Vagina (tissue), 2 donors: ENCODE data around the gene CSPG4.

ENCODE experiments used
- CTCF ChIP-seq, 3 experiments: fragments of 450-650 bp in 2 of 3; fragments of 200-600 bp in 1 of 3; sonication (generic) in 1 of 3; IDR thresholded peaks; one replicate each; pipeline ENCODE4 v1.5.1; 2017 to 2019; ENCODE audit warnings: antibody characterized with exemption in 3 of 3, mild to moderate bottlenecking in 2 of 3, moderate library complexity in 2 of 3
- POLR2AphosphoS5 ChIP-seq, 2 donors: sonication (generic); formaldehyde crosslinking; IDR thresholded peaks; one replicate each; pipeline ENCODE4 v1.9.0; 2017; ENCODE audit warnings: antibody characterized with exemption in 2 of 2, mild to moderate bottlenecking in 2 of 2, low read depth in 1 of 2; ENCODE audit not compliant: insufficient read depth in 1 of 2

GRCh38 chr15:75749820-75750219, 37.2 kb upstream of the CSPG4 start:
- TF ChIP-seq POLR2AphosphoS5 (IDR thresholded peaks at IDR 0.05; ENCODE audit: insufficient read depth in 1 of 2, low read depth in 1 of 2), result no peak
- TF ChIP-seq CTCF (IDR thresholded peaks at IDR 0.05), result no peak
